SK-N-MC (cell line): ENCODE data around the gene ZC3H4.

ENCODE experiments used
- EZH2 ChIP-seq: fragments of 200-600 bp; sonication (generic); IDR thresholded peaks from one replicate; pipeline ENCODE4 v1.6.1; 2017; ENCODE audit warnings: antibody characterized with exemption
- POLR2AphosphoS5 ChIP-seq: IDR thresholded peaks from 2 replicates; pipeline ENCODE4 v1.6.1; 2012; ENCODE audit warnings: mild to moderate bottlenecking, low read depth, low read length, borderline replicate concordance

DNA sequence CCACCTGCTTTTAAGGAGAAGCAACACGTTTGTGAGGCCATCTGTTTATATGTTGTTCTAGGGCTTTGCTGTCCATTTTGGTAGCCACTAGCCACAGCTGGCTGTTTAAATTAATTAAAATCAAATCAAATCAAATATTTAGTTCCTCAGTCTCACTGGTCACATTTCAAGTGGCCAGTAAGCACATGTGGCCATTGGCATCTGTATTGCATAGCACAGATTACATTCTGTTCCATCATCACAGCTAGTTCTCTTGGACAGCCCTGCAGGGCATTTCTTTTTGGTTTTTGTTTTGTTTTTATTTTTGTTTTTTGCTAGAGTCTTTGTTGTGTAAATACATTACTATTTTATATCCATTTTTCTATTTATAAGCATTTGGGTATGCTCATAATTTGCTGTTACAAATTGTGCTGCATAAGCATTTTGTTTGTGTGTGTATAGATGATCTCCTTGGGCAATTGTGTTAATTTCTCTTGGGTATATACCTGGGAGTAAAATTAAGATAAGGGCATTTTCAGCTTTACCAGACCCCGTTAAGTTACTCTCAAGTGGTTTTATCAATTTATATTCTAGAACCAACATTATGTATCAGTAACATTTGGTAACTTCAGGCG is 48.4 kb upstream of the ZC3H4 start:
- TF ChIP-seq POLR2AphosphoS5 (no peak), EZH2 (no peak)
